K562 (cell line): ENCODE results near the gene MAD2L1BP. TPM values are rescaled to one million over a fixed set of nuclear protein-coding genes. Genes with fewer than 3 reads are reported as not detected.

Experiments
- CCNT2 ChIP-seq: IDR thresholded peaks from 2 replicates; pipeline ENCODE4 v1.6.1; 2011; ENCODE audit warnings: borderline replicate concordance, low read depth, mild to moderate bottlenecking, moderate library complexity, mixed read lengths, low read length; ENCODE audit not compliant: insufficient read length; ENCODE audit errors: extremely low read depth
- GTF2F1 ChIP-seq: IDR thresholded peaks from 2 replicates; pipeline ENCODE4 v1.6.1; 2011; ENCODE audit warnings: low read depth, low read length, improper control_type of control experiment
- ILF3 ChIP-seq: fragments of 450-650 bp; IDR thresholded peaks from 2 replicates; pipeline ENCODE4 v1.6.1; 2018; ENCODE audit warnings: antibody characterized with exemption, mild to moderate bottlenecking, moderate library complexity, borderline replicate concordance
- JUN ChIP-seq, 2 experiments: sonication (generic) in 1 of 2; formaldehyde crosslinking in 1 of 2; IDR thresholded peaks; 2 replicates each; pipeline versions ENCODE4 v1.6.1 to v1.8.0; 2012 to 2022; ENCODE audit warnings: borderline replicate concordance in 2 of 2, mild to moderate bottlenecking in 2 of 2, improper control_type of control experiment in 1 of 2, low read depth in 1 of 2, low read length in 1 of 2, missing genetic modification reagents in 1 of 2
- PHF20 ChIP-seq: fragments of 450-650 bp; IDR thresholded peaks from 2 replicates; pipeline ENCODE4 v1.6.1; 2018; ENCODE audit not compliant: partially characterized antibody
- POLR2A ChIP-seq: fragments of 450-650 bp; conservative IDR thresholded peaks from 2 replicates; pipeline ENCODE4 v1.6.1; 2016
- RHOXF2B ChIP-seq: fragments of 250-450 bp; sonication (Bioruptor Pico); conservative IDR thresholded peaks from 2 replicates; pipeline ENCODE4 v1.5.1; 2021
- SAP30 ChIP-seq: fragments of 200-600 bp; sonication (generic); IDR thresholded peaks from 2 replicates; pipeline ENCODE4 v1.6.1; 2012; ENCODE audit warnings: borderline replicate concordance, low read depth, mild to moderate bottlenecking, moderate library complexity, low read length, control low read depth, inconsistent platforms; ENCODE audit not compliant: insufficient read depth, poor library complexity, severe bottlenecking
- YY1 ChIP-seq, 3 experiments: IDR thresholded peaks; 2 replicates each; pipeline ENCODE4 v1.6.1; 2011; ENCODE audit warnings: low read length in 2 of 3, mild to moderate bottlenecking in 2 of 3, moderate library complexity in 2 of 3, borderline replicate concordance in 1 of 3, control low read depth in 1 of 3, low read depth in 1 of 3; ENCODE audit not compliant: insufficient read depth in 3 of 3, insufficient replicate concordance in 2 of 3, control insufficient read depth in 1 of 3, insufficient read length in 1 of 3; ENCODE audit errors: extremely low read depth in 1 of 3
- ZNF174 ChIP-seq: fragments of 250-450 bp; sonication (Bioruptor Pico); IDR thresholded peaks from 2 replicates; pipeline ENCODE4 v1.4.0; 2020; ENCODE audit warnings: mild to moderate bottlenecking
- ZNF232 ChIP-seq: sonication (generic); formaldehyde crosslinking; IDR thresholded peaks from 2 replicates; pipeline ENCODE4 v1.8.0; 2022; ENCODE audit warnings: mild to moderate bottlenecking, missing genetic modification reagents
- ZNF41 ChIP-seq: fragments of 250-450 bp; sonication (Bioruptor Pico); conservative IDR thresholded peaks from 2 replicates; pipeline ENCODE4 v1.4.0; 2020; ENCODE audit warnings: mild to moderate bottlenecking
- ZNF696 ChIP-seq: fragments of 250-450 bp; sonication (Bioruptor Pico); conservative IDR thresholded peaks from 2 replicates; pipeline ENCODE4 v1.4.0; 2020; ENCODE audit warnings: mild to moderate bottlenecking, moderate library complexity
- ZNF699 ChIP-seq: fragments of 250-450 bp; sonication (Bioruptor Pico); IDR thresholded peaks from 2 replicates; pipeline ENCODE4 v1.8.0; 2021; ENCODE audit warnings: mild to moderate bottlenecking, moderate library complexity; ENCODE audit not compliant: insufficient replicate concordance
- polyA plus RNA-seq, 8 experiments: library from polyadenylated mRNA; depleted of rRNA in 4 of 8; stranded (reverse) in 5 of 8; unstranded in 3 of 8; fragments of >200 nt; fragmentation: Nextera tagmentation in 2 of 8; fragmentation: Illumina TruSeq in 1 of 8; extraction: Ambion mirVana in 2 of 8; extraction: Trizol in 1 of 8; gene quantifications; 2 replicates each; pipeline versions ENCODE4 v1.2.1 to v1.2.3, GENCODE V29; 2011 to 2014; ENCODE audit warnings: inconsistent platforms in 1 of 8, missing spikeins in 1 of 8
- total RNA-seq, 7 experiments: library from RNA; depleted of rRNA in 6 of 7; stranded (reverse); fragments of >200 nt in 6 of 7; fragmentation: Illumina TruSeq in 2 of 7; extraction: Trizol in 2 of 7; gene quantifications; 2 replicates each; pipeline versions ENCODE4 v1.2.1 to v1.2.3, GENCODE V29; 2011 to 2021; ENCODE audit warnings: low replicate concordance in 1 of 7
- TF ChIP-seq, protein P1 (sequence below): fragments of 250-450 bp; sonication (Bioruptor Pico); IDR thresholded peaks from 2 replicates; pipeline ENCODE4 v1.8.0; 2022; ENCODE audit warnings: inconsistent platforms, mild to moderate bottlenecking, moderate library complexity, borderline replicate concordance
- TF ChIP-seq, protein P2 (sequence below): fragments of 450-650 bp; IDR thresholded peaks from 2 replicates; pipeline ENCODE4 v1.6.1; 2016; ENCODE audit warnings: antibody characterized with exemption
- TF ChIP-seq, protein P3 (sequence below): fragments of 250-450 bp; sonication (Bioruptor Pico); IDR thresholded peaks from 2 replicates; pipeline ENCODE4 v1.4.0; 2020; ENCODE audit warnings: mild to moderate bottlenecking, moderate library complexity
- TF ChIP-seq, protein P4 (sequence below): sonication (generic); formaldehyde crosslinking; IDR thresholded peaks from 2 replicates; pipeline ENCODE4 v1.8.0; 2022; ENCODE audit warnings: missing genetic modification reagents, mild to moderate bottlenecking, borderline replicate concordance

The MAD2L1BP gene
- total and polyA plus RNA-seq, 9 of the 15 experiments (the other 6 are each of a cell fraction or from before 2014, with no cell fraction given) = 69.7 to 321 (median 111) TPM

DNA sequence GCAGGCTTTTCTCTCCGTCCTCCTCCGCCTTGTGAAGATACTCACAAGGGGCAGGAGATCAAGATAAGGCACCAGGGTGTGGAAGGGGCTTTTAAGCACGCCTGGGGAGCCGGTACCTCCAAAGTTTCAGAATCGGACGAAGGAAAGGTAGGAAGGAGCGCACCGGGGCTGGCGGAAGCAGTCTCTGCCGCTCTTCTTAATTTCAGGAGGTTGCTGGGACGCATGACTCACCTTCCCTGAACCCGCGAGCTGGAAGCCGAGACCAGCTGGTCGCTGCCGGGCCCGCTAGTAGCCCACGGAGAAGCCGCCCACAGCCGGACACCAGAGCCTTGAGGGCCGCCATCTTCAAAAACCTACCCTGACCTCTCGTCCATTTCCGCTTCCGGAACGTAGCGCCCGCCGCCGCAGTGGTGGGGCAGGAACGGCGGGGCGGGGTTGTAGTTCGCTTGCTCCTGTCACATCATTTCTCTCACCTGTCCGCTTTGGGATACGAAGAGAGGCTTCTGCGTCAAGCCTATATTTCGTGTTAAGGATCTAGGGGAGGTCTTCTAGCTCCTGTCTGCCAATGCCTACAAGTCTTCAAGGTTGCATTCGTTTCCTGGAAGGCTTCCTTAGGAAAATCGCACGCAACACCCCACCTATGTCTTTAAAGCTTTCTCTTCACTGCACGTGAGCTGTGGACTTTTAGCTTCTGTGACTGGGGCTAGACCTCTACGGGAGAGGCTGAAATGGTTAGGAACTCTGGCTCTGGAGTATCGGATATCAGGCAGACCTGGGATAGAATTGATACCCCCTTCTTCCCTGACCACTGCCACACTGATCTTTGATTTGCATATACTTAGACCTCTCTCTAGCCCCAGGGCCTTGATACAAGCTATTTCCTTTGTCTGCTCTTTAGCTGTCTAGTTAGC lies 52.1 kb downstream of the MAD2L1BP start, which contains the start of gene MRPS18A (continued):
- TF ChIP-seq, protein P1, sequence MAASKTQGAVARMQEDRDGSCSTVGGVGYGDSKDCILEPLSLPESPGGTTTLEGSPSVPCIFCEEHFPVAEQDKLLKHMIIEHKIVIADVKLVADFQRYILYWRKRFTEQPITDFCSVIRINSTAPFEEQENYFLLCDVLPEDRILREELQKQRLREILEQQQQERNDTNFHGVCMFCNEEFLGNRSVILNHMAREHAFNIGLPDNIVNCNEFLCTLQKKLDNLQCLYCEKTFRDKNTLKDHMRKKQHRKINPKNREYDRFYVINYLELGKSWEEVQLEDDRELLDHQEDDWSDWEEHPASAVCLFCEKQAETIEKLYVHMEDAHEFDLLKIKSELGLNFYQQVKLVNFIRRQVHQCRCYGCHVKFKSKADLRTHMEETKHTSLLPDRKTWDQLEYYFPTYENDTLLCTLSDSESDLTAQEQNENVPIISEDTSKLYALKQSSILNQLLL = no peak
- TF ChIP-seq YY1 (IDR thresholded peaks at IDR 0.05; ENCODE audit: borderline replicate concordance in 1 of 3, control insufficient read depth in 1 of 3, extremely low read depth in 1 of 3, insufficient read depth in 3 of 3, insufficient read length in 1 of 3, insufficient replicate concordance in 2 of 3, low read depth in 1 of 3, low read length in 2 of 3) (peak; percentile 89 to 99 (median 97)), POLR2A (peak; percentile 94), ZNF232 (CRISPR knock-in tag) (no peak), ZNF174 (CRISPR knock-in tag) (no peak), ZNF41 (CRISPR knock-in tag) (no peak), ILF3 (no peak), SAP30 (peak; percentile 84), RHOXF2B (CRISPR knock-in tag) (no peak), PHF20 (peak; percentile 94), JUN (IDR thresholded peaks at IDR 0.05; ENCODE audit: borderline replicate concordance, low read depth, low read length) (peak; percentile 36; the same call in 1 of the 2 replicates), JUN (CRISPR knock-in tag; IDR thresholded peaks at IDR 0.05; ENCODE audit: borderline replicate concordance) (peak; percentile 75; the same call in 1 of the 2 replicates), GTF2F1 (no peak), ZNF696 (CRISPR knock-in tag) (no peak), CCNT2 (peak; percentile 54), ZNF699 (CRISPR knock-in tag) (no peak)
- TF ChIP-seq, protein P2, sequence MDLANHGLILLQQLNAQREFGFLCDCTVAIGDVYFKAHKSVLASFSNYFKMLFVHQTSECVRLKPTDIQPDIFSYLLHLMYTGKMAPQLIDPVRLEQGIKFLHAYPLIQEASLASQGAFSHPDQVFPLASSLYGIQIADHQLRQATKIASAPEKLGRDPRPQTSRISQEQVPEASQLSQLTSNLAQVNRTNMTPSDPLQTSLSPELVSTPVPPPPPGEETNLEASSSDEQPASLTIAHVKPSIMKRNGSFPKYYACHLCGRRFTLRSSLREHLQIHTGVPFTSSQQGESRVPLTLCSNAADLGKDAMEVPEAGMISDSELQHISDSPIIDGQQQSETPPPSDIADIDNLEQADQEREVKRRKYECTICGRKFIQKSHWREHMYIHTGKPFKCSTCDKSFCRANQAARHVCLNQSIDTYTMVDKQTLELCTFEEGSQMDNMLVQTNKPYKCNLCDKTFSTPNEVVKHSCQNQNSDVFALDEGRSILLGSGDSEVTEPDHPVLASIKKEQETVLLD = no peak; the same call in 1 of the 2 replicates
- TF ChIP-seq, protein P3, sequence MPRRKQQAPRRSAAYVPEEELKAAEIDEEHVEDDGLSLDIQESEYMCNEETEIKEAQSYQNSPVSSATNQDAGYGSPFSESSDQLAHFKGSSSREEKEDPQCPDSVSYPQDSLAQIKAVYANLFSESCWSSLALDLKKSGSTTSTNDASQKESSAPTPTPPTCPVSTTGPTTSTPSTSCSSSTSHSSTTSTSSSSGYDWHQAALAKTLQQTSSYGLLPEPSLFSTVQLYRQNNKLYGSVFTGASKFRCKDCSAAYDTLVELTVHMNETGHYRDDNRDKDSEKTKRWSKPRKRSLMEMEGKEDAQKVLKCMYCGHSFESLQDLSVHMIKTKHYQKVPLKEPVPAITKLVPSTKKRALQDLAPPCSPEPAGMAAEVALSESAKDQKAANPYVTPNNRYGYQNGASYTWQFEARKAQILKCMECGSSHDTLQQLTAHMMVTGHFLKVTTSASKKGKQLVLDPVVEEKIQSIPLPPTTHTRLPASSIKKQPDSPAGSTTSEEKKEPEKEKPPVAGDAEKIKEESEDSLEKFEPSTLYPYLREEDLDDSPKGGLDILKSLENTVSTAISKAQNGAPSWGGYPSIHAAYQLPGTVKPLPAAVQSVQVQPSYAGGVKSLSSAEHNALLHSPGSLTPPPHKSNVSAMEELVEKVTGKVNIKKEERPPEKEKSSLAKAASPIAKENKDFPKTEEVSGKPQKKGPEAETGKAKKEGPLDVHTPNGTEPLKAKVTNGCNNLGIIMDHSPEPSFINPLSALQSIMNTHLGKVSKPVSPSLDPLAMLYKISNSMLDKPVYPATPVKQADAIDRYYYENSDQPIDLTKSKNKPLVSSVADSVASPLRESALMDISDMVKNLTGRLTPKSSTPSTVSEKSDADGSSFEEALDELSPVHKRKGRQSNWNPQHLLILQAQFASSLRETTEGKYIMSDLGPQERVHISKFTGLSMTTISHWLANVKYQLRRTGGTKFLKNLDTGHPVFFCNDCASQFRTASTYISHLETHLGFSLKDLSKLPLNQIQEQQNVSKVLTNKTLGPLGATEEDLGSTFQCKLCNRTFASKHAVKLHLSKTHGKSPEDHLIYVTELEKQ = 0 out of 2 replicates have a peak, but pooled peaks have one; percentile 26
- TF ChIP-seq, protein P4, sequence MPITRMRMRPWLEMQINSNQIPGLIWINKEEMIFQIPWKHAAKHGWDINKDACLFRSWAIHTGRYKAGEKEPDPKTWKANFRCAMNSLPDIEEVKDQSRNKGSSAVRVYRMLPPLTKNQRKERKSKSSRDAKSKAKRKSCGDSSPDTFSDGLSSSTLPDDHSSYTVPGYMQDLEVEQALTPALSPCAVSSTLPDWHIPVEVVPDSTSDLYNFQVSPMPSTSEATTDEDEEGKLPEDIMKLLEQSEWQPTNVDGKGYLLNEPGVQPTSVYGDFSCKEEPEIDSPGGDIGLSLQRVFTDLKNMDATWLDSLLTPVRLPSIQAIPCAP (CRISPR knock-in tag) = no peak
